Forelimb muscle (tissue), 1 donor: ENCODE data around the gene TBC1D2B. TPM values are rescaled to one million over a fixed set of nuclear protein-coding genes. Genes with fewer than 3 reads are reported as not detected.
A peak's percentile ranks its signal among the peaks of the same experiment; 100 is the strongest.

Experiments
- DNase-seq: peaks from one replicate; pipeline ENCODE4 v3.0.0-alpha.2; 2013; ENCODE audit warnings: low read depth
- polyA plus RNA-seq: library from polyadenylated mRNA; unstranded; fragments of 120-200 nt; gene quantifications from one replicate; pipeline ENCODE4 v1.2.1, GENCODE V29; 2013; ENCODE audit not compliant: insufficient read length

The TBC1D2B gene
- polyA plus RNA-seq, 1 donor, result 25.5 TPM

- no peak for DNase-seq
Observed at GRCh38 chr15:78054966-78055365, 22.5 kb downstream of the TBC1D2B start.

DNA sequence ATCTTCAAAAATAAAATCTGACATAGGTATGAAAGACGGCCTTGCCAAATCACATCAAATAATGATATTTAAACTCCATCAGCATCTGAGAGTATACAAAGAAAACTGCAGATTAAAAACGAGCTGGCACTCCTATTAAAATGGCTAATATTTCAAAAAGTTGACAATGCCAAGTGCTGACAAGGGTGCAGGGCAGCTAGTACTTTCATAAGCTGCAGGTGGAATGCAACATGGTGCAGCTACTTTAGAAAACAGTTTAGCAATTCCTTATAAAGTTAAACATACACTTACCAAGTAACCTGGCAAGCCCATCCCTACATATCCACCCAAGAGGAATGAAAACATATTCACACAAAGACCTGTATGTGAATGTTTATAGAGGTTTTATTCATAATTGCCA lies 23.0 kb downstream of the TBC1D2B start:
- DNase-seq, result no peak

- DNase-seq, result no peak
Observed at GRCh38 chr15:78052545-78052944, 25.0 kb downstream of the TBC1D2B start.

DNA sequence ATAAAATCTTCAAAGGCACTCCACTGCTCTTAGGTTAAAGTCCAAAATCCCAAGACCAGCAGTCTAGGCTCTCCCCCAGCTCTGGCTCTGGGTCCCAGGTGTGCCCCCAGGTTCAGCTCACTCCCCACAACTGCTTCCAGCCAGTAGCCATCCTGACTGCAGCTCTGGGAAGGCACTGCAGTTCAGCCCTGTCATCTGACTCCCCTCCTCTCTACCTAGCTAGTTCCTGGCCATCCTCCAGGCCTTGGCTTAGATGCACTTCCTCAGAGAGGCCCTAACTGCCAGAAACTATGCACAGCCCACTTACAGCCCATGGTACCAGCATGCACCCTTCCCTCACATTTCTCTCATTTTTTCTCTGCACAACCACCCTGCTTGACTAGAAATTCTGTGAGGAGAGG lies 25.5 kb downstream of the TBC1D2B start:
- DNase-seq, result no peak

- DNase-seq, result no peak
Observed at GRCh38 chr15:78051596-78051995, 25.9 kb downstream of the TBC1D2B start.

- no peak for DNase-seq
Observed at GRCh38 chr15:78050826-78051225, 26.7 kb downstream of the TBC1D2B start.

- DNase-seq, result no peak
Observed at GRCh38 chr15:78050441-78050809, 27.1 kb downstream of the TBC1D2B start.

- no peak for DNase-seq
Observed at GRCh38 chr15:78049691-78050440, 27.6 kb downstream of the TBC1D2B start.

- no peak for DNase-seq
Observed at GRCh38 chr15:78048628-78048920, 28.9 kb downstream of the TBC1D2B start.

GRCh38 chr15:78047761-78048627 lies 29.5 kb downstream of the TBC1D2B start:
- peak; percentile 92 for DNase-seq

DNA sequence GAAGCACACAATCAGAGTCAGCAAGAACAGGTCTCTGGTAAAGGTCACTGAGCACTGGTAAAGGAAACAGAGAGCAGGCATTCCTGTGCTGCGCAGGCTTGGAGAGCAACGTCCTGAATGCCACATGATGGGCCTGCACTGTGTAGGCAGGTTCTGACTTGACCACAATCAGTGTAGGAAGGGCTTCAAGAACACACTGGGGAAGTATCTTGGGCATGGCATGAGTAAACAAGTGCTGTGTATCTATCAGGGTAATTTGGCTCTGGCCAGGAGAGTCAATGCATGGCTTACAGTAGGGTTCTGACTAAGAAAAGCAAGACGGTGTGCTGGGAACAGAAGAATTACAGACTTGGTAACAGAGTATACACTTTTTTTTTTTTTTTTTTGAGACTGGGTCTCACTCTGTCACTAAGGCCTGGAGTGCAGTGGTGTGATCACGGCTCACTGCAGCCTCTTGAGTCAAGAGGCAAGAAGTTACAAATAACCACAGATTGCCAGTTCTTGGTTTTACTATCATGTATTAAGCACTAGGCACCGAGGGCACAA lies 30.6 kb downstream of the TBC1D2B start:
- no peak for DNase-seq

DNA sequence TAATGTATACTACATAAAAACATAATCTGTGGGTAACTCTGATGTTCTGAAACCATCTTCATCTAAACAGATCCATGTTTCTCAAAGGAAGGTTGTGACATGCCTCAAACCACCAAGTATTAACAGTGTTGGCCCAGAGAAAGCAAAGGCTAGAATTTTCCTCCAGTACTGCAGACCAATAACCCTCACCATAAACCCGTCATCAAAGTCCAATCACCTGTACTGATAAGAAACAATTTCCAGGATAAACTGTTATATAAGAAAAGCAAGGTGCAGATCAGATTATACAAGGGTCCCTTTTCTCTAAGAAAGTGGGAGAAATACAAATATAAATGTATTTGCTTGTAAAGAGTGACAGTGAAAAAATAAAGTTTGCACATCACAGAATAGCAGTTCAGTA lies 32.3 kb downstream of the TBC1D2B start:
- DNase-seq, result no peak

DNA sequence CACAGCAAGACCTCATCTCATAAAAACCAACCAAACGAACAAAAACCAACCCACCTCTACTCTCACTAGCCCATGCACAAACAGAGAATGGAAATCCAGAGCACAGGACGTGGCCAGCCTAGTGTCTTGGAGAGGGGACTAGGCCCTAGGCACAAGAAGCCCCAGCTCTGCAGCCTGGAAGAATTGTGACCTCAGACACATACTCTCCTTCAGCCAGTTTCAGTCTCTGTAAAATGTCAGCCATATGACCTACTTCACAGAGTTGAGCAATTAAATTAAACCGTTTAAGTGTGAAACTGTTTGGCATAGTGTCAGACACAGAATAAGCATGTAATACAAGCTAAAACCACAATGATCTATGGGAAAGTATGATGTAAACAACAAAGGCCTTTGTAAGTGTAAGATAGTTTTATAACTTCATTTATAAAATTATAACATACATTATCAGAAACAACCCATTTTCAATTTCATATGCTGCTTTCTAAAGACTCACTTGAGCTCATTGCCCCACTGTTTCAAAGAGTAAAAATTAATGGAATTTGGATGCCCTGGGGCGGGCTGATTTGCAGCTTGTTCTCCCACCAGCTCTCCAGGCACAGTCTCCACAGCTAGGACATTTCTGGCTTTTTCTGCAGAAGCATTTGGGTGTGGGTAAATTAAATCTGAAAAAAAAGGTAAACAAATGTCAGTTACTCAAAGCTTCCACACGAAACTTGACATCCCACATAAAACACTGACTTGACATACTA lies 32.9 kb downstream of the TBC1D2B start:
- DNase-seq, result no peak

- DNase-seq, result no peak
Observed at GRCh38 chr15:78041946-78042345, 35.6 kb downstream of the TBC1D2B start.

DNA sequence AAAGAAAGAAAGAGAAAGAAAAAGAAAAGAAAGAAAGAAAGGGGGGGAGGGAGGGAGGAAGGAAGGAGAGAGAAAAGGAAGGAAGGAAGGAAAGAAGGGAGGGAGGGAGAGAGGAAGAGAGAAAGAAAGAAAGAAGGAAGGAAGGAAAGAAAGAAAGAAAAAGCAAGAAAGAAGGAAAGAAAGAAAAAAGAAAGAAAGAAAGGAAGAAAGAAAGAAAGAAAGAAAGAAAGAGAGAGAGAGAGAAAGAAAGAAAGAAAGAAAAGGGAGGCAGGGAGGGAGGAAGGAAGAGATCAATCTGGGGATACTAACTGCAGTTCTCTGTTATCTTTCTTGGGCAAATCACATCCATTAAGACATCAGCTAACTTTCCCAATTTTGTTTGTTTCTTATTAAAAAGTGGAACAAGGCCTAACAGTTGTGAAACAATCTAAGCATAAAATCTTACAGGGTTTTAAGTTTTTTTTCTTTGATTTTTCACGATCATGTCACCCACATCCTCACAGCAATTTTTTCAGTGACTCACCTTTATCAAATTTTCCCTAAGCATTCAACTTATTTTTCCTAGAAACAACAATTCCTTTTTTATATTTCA lies 36.8 kb downstream of the TBC1D2B start:
- DNase-seq, result no peak

DNA sequence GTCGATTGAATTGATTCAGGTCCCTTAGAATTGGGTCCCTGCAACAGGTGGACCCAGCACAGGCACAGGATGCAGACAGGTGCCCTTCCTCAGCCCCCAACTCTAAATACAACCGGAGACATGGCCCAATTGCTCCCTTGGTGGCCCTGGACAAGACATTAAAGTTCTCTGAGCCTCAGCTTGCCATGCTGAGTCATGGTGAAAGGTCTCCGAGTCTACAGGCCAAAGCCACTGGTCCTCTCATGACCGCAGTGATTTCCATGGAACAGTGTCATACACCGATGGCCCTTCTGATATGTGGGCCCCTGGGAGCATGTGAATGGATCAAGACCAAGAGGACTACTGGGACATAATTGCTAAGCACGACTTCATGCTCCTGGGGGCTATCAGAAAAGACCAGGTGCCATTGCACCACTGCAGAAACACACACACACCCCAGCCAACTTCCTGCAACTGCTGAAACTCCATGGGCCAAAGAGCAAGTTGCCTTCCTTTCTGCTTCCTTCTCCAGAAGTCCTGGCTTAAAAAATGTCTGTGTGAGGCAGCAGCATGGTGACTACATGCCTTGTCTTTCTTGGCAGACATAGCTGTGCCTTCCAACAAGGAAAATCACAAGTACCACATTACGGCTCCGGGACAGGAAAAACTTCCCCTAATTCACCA lies 38.8 kb downstream of the TBC1D2B start:
- DNase-seq, result no peak

GRCh38 chr15:78037779-78038305 lies 39.7 kb downstream of the TBC1D2B start:
- no peak for DNase-seq

DNA sequence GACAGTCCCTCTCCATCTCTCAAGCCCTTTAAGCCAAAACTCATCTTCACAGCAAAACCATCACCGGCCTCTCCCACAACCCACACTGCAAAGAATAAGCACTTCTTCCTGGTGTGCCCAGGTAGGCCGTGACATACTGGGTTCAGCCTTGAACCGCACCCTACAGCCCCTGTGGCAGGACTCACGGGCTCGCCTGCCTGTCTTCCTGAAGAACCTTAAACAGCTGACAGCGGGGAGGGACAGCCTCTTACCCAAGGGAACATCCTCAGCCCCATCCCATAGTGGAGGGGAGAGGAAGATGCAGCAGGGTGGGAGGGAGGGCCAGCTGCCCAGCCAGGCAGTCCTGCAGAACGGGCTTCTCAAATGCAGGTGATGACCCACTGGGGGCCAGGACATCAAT lies 40.2 kb downstream of the TBC1D2B start:
- DNase-seq, result no peak

DNA sequence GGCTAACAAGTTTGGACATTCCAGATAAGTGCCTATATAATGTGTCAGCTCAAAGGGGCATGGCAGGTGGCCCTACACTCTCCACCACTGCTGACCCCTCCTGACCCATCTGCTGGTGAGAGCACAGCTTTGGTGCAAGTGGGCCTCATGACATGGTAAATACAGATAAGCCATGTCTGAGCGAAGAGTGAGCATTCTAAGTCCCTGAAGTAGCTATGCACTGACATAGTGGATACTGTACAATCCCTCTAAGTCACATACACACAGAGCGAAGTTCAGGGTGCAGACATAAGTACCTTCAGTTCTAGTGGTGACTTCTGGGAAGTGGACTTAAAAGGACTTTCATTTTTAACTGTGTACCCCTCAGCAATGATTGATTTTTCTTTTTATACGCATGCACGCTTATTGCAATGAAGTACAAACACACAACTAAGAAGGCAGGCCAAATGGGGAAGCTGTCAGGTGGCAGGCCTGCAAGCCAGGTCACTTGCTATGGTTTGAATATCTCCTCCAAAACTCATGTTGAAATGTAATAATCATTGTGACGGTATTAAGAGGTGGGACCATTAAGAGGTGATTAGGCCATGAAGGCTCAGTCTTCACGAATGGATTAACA lies 41.5 kb downstream of the TBC1D2B start:
- DNase-seq, result no peak

DNA sequence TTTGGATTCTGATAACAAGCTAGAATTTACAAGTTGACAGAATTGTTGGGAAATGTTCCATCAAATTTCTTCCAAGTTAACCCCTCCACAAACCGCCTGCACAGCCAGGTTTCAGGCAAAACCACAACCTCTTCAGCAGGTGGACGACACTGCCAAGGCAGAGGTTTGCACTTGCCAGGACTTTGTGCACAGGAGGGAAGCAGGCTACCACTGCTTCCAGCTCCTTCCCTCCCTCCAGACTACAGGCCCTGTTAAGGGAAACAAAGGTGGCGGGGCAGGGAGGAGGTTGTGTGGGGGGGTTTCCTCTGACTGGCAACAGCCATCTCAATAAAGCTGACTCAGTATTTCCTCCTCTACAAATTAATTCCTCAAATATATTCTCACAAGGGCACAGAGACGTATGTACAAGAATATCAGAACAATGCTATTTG lies 42.2 kb downstream of the TBC1D2B start:
- no peak for DNase-seq
